GM21423 (cell line): ENCODE measurements around the gene PRKCI.
"Not testable (repeated sequence)": the region's sequence is repeated elsewhere in the genome, so short reads cannot be mapped to it uniquely, and the experiment has no call there.

Source experiments
- ATAC-seq: cut with Tn5 transposase; IDR thresholded peaks from one replicate; pipeline ENCODE4 v1.9.1; 2021; ENCODE audit warnings: mild to moderate bottlenecking, moderate library complexity; ENCODE audit not compliant: unreplicated experiment

Gene PRKCI

DNA sequence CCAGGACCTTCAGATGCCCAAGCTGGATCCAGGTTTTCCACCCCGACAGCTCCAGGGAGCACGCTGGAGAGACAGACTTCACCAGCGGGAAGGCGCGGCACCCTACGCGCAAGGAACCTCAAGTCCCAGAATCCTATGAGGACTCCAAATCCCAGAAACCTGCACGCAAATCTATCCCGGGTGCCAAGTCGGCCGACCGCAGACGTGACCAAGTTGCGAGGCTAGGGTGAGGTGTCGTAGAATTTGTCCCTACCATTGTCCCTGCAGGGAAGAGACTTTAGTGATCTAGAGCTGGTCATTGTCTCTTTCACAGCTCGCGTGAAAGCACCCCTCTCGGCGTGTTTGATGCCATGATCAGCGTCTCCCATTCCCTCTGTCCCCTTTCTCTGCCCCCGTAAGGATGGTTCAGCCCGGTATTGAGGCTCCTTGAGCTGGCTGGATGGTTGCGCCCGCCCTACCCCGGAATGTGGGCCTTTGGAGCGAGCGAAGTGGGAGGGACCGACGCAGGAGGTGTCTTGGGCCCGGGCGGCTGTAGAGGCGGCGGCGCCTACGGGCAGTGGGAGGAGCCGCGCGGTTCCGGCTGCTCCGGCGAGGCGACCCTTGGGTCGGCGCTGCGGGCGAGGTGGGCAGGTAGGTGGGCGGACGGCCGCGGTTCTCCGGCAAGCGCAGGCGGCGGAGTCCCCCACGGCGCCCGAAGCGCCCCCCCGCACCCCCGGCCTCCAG lies at the start of gene PRKCI:
Gene PRKCI, plus strand, starts transcription at position 501 of the 723 bp plus-strand sequence. CDS start 246 bp downstream, outside the sequence.
- ATAC-seq, result peak; percentile 95

DNA sequence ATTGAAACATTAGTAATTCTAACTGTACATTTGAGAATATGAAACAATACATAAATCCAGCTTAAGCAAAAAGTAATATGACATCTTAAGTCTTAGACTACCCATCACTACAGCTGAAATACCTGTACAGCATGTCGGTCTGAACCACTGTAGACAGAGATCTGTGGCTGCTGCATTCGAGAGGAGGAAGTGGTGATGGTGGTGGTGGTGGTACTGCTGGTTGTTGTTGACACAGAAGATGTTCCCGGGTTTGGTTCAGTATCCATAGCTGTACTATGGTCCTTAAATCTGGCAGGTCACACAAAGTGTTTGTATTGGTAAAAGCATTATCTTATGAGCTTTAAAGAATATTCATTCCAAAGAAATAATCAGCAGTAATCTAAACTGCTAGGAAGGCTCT lies 43.6 kb upstream of the PRKCI start:
- peak; percentile 34 for ATAC-seq

DNA sequence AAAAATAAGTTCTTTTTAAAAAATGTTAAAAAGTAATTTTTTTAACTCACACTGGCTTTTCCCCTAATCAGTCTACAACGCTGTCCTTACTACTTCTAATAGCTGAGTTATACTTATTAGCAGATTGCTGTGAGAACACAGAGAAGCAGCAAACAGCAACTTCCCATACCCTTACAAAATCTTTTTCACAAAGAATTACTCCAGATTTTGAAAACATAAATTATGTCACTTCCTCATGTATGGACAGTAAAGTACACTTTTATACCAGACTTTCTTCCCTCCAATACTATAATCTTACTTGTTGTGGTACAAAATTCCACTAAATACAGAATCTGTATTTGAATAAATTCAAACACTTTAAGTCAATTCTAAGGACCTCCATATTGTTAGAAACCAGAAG lies 42.8 kb upstream of the PRKCI start:
- no peak for ATAC-seq

DNA sequence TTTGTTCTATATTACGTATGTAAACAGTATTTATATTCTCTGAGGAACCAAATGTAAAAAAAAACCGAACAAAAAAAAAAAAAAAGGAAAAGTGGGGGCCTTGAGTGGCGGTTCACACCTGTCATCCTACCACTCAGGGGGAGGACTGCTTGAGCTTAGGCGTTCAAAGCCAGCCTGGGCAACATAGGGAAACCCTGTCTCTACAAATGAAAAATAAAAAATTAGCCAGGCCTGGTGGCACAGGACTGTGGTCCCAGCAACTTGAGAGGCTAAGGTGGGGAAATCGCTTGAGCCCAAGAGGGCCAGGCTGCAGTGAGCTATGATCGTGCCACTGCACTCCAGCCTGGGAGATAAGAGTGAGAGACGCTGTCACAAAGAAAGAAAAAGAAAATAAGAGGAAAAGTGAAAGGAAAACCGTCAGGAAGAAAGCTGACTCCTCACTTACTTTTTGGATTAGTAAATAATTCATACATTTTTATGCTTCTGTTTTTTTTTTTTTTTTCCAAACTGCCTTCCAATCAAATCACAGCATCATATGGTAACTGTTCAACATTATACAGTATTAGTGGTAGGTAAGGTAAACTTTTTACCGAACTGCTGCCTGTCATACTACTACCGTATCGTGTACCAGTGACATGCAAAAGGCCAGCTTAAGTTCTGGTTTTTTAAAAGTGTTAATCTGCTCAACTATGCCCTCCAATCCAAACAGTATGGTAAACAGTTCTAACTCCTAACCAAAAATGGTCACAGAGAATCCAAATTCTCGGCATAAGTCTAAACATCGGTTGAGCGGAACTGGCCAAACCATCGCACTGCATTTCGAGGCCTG lies 41.9 kb upstream of the PRKCI start:
- ATAC-seq, result peak; percentile 23

DNA sequence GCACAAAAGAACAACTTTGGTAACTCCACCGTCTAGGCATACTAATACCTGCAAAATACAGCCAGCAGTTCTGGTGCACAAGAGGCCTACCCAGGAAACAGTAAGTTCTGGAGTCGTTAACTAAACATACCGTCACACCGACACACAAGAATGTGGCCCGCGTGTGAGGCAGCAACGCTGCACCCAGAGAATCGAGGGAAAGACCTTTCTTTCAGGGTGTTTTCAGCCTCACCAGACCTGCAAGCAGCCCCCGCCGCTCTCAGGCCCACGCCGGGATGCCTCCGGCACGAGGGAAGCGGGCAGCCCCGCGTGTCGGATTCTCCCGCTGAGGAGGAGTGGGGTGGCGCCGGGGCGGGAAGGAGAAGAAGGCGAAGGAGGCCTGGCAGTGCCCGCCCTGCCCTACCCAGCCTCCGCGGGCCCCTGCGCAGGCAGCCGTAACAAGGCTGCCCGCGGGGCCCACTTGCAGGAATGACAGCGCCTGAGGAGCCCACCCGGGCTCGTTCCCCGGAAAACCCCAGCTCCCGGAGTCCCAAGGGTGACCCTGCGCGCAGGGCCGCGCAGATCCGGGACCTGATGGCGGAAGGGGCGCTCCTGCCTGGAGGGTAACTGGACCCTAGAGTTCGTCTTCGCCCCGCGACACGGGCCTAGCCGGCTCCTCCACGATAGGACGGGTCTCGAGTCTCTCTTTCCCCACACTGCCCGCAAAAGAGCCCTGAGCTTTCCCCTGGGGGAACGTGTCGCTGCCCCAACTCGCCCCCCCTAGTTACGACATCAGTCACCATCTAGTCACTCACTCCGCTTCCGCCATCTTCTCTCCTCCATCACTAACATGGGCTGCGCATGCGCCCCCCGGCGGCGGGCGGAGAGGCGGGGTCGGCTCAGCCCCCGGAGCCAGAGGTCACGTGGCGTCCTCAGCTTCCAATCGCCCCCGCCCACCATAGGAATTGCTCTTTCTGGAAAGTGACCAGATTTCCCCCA lies 41.0 kb upstream of the PRKCI start, which contains the start of gene PHC3:
Gene PHC3, minus strand, starts transcription at position 826 of the 978 bp plus-strand sequence. Its CDS starts 18 bp downstream, at position 808.
- peak; percentile 77 for ATAC-seq

- ATAC-seq, result no peak
These were observed 32.6 kb upstream of the PRKCI start for GRCh38 chr3:170189398-170190256.

DNA sequence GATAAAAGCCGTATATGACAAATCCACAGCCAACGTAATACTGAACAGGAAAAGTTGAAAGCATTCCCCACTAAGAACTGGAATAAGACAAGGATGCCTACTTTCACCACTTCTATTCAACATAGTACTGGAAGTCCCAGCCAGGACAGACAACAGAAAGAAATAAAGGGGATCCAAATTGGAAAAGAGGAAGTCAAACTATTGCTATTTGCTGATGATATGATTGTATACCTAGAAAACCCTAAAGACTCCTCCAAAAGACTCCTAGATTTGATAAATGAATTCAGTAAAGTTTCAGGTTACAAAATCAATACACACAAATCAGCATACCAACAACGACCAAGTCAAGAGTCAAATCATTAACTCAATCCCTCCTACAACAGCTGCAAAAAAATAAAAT lies 26.5 kb upstream of the PRKCI start:
- not testable (repeated sequence) for ATAC-seq

- ATAC-seq, result no peak
These were observed 25.4 kb upstream of the PRKCI start for GRCh38 chr3:170196833-170197232.

DNA sequence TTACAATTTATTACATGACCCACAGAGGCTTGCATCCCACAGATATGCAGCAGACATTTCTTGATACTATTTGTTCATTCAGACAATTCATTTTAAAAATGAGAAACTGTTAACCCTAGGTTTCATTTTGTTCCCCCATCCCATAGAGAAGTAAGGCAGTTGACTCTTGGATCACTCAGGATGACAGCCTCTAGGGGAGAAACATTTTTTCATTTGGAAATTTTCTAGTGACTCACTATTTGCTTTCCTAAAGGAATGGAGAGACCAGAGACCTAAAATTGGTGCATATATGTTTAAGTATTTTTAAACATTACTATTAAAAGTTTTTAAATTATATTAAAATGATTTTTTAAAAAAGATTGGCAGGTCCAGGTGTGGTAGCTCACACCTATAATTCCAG lies 21.2 kb upstream of the PRKCI start:
- ATAC-seq, result no peak

DNA sequence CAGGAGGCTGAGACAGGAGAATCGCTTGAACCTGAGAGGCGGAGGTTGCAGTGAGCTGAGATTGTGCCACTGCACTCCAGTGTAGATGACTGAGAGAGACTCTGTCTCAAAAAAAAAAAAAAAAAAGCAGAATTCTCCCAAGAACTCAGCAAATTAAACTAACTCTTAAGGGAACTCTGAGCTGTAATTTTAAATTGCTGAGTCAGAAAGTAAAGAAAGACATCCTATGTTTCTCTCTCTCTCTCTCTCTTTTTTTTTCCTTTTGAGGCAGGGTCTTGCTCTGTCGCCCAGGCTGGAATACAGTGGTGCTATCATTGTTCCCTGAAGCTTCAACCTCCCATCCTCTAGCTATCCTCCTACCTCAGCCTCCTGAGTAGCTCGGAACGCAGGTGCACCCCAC lies 20.7 kb upstream of the PRKCI start:
- ATAC-seq, result no peak

DNA sequence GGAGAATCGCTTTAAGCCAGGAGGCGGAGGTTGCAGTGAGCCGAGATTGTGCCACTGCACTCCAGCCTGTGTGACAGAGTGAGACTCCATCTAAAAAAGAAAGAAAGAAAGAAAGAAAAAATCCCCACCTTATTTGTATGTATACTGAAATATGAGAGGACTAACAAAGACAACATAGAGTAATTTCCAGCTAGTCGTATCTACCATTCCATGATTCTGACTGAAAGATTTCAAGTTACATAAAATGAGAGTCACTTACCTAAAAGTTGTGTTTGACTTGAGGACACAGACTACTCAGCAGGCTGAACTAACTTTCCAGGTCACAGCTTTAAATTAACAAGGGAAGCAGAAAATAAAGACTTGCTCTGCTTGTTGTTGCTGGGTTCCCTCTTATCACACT lies 18.8 kb upstream of the PRKCI start:
- no peak for ATAC-seq

GRCh38 chr3:170204023-170204472 lies 18.2 kb upstream of the PRKCI start:
- ATAC-seq, result no peak

- ATAC-seq, result no peak
These were observed 17.7 kb upstream of the PRKCI start for GRCh38 chr3:170204509-170204908.

GRCh38 chr3:170205302-170205701 lies 16.9 kb upstream of the PRKCI start:
- no peak for ATAC-seq

DNA sequence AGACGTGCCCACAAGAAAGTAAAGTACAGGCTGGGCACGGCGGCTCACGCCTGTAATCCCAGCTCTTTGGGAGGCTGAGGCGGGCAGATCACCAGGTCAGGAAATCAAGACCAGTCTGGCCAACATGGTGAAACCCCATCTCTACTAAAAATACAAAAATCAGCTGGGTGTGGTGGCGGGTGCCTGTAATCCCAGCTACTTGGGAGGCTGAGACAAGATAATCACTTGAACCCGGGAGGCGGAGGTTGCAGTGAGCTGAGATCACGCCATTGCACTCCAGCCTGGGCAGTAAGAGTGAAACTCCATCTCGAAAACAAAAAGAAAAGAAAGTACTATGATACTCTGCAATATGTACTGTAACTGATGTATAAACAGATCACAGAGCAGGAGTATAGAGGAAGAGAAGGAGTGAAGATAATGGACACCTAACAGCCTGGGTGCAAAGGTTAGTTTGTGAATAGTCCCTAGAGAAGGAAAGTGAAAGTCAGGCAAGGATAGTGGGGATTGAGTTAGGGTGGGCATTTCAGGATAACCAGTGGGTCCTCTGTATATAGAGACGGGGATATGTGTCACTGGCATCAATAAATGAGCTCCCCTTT lies 16.0 kb upstream of the PRKCI start:
- ATAC-seq, result not testable (repeated sequence)

DNA sequence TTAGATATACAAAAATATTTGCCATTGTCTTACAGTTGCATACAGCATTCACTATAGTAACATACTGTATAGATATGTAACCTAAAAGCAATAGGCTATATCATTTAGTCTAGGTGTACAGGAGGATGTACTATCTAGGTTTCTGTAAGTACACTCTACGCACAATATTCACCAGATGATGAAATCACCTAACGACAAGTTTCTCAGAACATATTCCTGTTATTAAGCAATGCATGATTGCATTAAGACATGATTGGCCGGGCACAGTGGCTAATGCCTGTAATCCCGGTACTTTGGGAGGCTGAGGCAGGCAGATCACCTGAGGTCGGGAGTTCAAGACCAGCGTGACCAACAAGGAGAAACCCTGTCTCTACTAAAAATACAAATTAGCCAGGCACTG lies 14.5 kb upstream of the PRKCI start:
- no peak for ATAC-seq

DNA sequence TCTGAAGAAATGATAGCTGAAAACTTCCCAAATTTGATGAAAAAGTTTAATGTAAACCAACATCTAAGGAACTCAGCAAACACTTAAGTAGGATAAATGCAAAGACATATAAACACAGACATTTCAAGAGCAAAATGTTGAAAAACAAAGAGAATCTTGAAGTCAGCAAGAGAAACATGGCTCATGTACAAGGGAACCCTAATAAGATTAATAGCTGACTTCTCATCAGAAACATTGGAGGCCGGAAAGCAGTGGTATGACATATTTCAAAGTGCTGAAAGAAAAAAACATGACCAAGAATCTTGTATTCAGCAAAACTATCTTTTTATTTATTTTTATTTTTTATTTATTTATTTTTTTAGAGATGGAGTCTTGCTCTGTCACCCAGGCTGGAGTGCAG lies 10.6 kb upstream of the PRKCI start:
- no peak for ATAC-seq

- no peak for ATAC-seq
These were observed 2.4 kb upstream of the PRKCI start for GRCh38 chr3:170219850-170220249.

- ATAC-seq, result no peak
These were observed 1.4 kb upstream of the PRKCI start for GRCh38 chr3:170220871-170221270.
